Measurements from ENCODE around the gene MTMR3. TPM values are rescaled to one million over a fixed set of nuclear protein-coding genes. Genes with fewer than 3 reads are reported as not detected.
"Not testable (repeated sequence)": the region's sequence is repeated elsewhere in the genome, so short reads cannot be mapped to it uniquely, and the experiment has no call there.

MTMR3 gene
- total RNA-seq, 1 experiment from 2014 or later, result 19.5 TPM

DNA sequence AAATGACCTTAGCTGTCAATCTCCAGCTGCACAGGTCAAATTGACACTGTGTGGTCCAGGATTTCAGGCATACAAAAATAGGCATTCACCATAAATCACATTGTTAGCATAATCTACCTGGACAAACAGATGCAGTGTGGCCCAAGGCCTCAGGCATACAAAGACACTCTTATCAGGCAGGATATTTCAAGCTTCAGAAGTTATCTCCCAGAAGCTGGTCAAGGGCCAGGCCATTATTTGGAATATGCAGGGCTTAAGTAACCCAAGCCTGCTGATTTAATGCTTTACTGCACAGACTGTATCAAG is 171.7 kb downstream of the MTMR3 start:
- peak in 1 of 2 experiments; percentile 72 for DNase-seq
- Histone ChIP-seq H3K4me1 (peaks cover 17% of the 10 kb centered on the region; the same call in 1 of the 2 replicates), H3K36me3 (no peaks in the 10 kb centered on the region), H3K4me3 (no peak overlapping the region), H3K27ac (peak overlapping the region; percentile 92), H3K9me3 (replicated peaks) (peaks cover 3% of the 10 kb centered on the region; the same call in 1 of the 2 replicates), H3K27me3 (no peaks in the 10 kb centered on the region)

- Histone ChIP-seq H3K27ac (no peak overlapping the region), H3K4me3 (no peak overlapping the region), H3K4me1 (peaks cover 17% of the 10 kb centered on the region; the same call in 1 of the 2 replicates), H3K9me3 (replicated peaks) (peaks cover 3% of the 10 kb centered on the region; the same call in 1 of the 2 replicates), H3K36me3 (no peaks in the 10 kb centered on the region), H3K27me3 (no peaks in the 10 kb centered on the region)
- no peak for DNase-seq
Measured at GRCh38 chr22:30056015-30056414, 173.0 kb downstream of the MTMR3 start.

- Histone ChIP-seq H3K9me3 (replicated peaks) (peaks cover 3% of the 10 kb centered on the region; the same call in 1 of the 2 replicates), H3K36me3 (no peaks in the 10 kb centered on the region), H3K4me3 (no peak overlapping the region), H3K27me3 (no peaks in the 10 kb centered on the region), H3K27ac (no peak overlapping the region), H3K4me1 (peaks cover 17% of the 10 kb centered on the region; the same call in 1 of the 2 replicates)
- DNase-seq, result no peak
Measured at GRCh38 chr22:30057375-30057774, 174.4 kb downstream of the MTMR3 start.

- H3K27ac ChIP-seq; H3K4me3 ChIP-seq; DNase-seq; H3K4me1 ChIP-seq; H3K36me3 ChIP-seq; H3K27me3 ChIP-seq; H3K9me3 ChIP-seq (replicated peaks): not testable (repeated sequence)
Measured at GRCh38 chr22:30059346-30060020, 176.5 kb downstream of the MTMR3 start.

- H3K9me3 ChIP-seq (replicated peaks); DNase-seq; H3K27me3 ChIP-seq; H3K4me1 ChIP-seq; H3K36me3 ChIP-seq; H3K27ac ChIP-seq; H3K4me3 ChIP-seq: not testable (repeated sequence)
Measured at GRCh38 chr22:30061094-30061493, 178.1 kb downstream of the MTMR3 start.

DNA sequence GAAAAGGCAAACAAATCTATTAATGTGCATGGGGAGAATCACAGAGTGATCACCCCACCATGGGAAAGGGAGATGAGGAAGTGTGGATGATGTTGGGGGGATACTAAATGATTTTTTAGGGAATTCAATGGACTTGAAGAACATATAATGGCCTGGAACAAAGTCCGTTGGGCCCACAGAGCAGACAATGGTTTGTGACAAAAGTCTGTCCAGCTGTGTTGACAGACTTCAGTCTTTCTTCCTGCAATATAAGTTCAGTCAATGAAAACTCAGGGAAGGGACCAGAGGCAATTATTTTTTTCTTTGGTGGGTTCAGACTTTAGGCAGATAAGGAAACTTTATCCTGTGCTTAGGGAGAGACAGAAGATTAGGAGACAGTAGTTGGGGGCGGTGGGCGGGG is 179.3 kb downstream of the MTMR3 start:
- H3K36me3 ChIP-seq, result no peaks in the 10 kb centered on the region
- H3K4me1 ChIP-seq, result no peaks in the 10 kb centered on the region
- no peak overlapping the region for H3K27ac ChIP-seq
- DNase-seq, result no peak
- H3K4me3 ChIP-seq, result no peak overlapping the region
- H3K27me3 ChIP-seq, result no peaks in the 10 kb centered on the region
- H3K9me3 ChIP-seq (replicated peaks), result no peaks in the 10 kb centered on the region; the same call in 1 of the 2 replicates

GRCh38 chr22:30062950-30063349 is 180.0 kb downstream of the MTMR3 start:
- H3K4me3 ChIP-seq, result no peak overlapping the region
- no peaks in the 10 kb centered on the region for H3K4me1 ChIP-seq
- H3K36me3 ChIP-seq, result no peaks in the 10 kb centered on the region
- no peak for DNase-seq
- H3K27me3 ChIP-seq, result no peaks in the 10 kb centered on the region
- no peak overlapping the region for H3K27ac ChIP-seq
- no peaks in the 10 kb centered on the region for H3K9me3 ChIP-seq (replicated peaks)

DNA sequence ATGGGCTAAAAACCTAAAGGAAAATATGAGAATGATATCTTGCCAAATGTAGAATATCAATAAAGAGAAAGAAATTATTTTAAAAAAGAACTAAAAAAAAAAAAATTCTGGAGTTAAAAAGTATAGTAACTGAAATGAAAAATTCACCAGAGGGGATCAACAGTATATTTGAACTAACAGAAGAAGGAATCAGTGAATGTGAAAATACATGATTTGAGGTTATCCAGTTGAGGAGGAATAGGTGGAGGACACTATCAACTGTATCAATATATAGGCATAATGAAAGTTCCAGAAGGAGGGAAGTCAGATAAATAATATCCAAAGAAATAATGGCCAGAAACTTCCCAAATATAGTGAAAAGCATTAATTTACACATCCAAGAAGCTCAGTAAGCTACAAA is 181.2 kb downstream of the MTMR3 start:
- H3K4me1 ChIP-seq, result no peaks in the 10 kb centered on the region
- DNase-seq, result no peak
- no peak overlapping the region for H3K4me3 ChIP-seq
- no peaks in the 10 kb centered on the region for H3K9me3 ChIP-seq (replicated peaks)
- no peaks in the 10 kb centered on the region for H3K27me3 ChIP-seq
- H3K36me3 ChIP-seq, result no peaks in the 10 kb centered on the region
- no peak overlapping the region for H3K27ac ChIP-seq

DNA sequence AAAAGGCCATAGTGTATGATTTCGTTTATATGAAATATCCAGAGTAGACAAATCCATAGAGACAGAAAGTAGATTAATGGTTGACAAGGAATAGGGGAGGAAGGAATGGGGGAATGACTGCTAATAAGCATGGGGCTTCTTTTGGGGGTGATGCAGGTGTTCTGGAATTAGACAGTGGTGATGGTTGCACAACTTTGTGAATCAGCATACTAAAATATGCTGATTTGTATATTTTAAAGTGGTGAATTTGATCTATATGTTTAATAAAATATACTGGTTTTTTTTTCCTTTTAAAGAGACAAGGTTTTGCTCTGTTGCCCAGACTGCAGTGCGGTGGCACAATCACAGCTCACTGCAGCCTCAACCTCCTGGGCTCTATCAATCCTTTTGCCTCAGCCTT is 190.8 kb downstream of the MTMR3 start:
- Histone ChIP-seq H3K27me3 (no peaks in the 10 kb centered on the region), H3K4me3 (no peak overlapping the region), H3K9me3 (replicated peaks) (no peaks in the 10 kb centered on the region), H3K36me3 (no peaks in the 10 kb centered on the region), H3K4me1 (no peaks in the 10 kb centered on the region), H3K27ac (no peak overlapping the region)
- no peak for DNase-seq

DNA sequence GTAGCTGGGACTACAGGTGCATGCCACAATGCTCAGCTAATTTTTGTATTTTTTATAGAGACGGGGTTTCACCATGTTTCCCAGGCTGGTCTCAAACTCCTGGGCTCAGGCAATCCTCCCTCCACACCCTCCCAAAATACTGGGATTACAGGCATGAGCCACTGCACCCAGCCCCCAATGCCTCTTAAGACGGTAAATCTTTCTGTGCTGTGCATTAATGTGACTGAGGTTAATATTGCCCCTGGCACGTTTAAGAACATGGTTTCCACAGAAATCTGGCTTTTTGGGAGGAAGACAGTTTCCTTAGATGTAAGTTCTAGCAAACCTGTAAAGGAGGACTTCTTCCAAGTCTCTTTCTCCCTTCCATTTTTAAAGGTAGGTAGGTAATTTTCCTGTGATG is 191.2 kb downstream of the MTMR3 start:
- DNase-seq, result no peak

GRCh38 chr22:30074994-30075393 is 192.0 kb downstream of the MTMR3 start:
- no peaks in the 10 kb centered on the region for H3K4me1 ChIP-seq
- no peak overlapping the region for H3K4me3 ChIP-seq
- H3K27me3 ChIP-seq, result no peaks in the 10 kb centered on the region
- no peaks in the 10 kb centered on the region for H3K36me3 ChIP-seq
- no peak overlapping the region for H3K27ac ChIP-seq
- no peaks in the 10 kb centered on the region for H3K9me3 ChIP-seq (replicated peaks)
- DNase-seq, result no peak

More for the DNA sequence above, 191.2 kb downstream of the MTMR3 start:
- H3K27ac ChIP-seq, result no peak overlapping the region
- no peaks in the 10 kb centered on the region for H3K4me1 ChIP-seq
- H3K27me3 ChIP-seq, result no peaks in the 10 kb centered on the region
- H3K36me3 ChIP-seq, result no peaks in the 10 kb centered on the region
- no peak overlapping the region for H3K4me3 ChIP-seq
- H3K9me3 ChIP-seq (replicated peaks), result no peaks in the 10 kb centered on the region

DNA sequence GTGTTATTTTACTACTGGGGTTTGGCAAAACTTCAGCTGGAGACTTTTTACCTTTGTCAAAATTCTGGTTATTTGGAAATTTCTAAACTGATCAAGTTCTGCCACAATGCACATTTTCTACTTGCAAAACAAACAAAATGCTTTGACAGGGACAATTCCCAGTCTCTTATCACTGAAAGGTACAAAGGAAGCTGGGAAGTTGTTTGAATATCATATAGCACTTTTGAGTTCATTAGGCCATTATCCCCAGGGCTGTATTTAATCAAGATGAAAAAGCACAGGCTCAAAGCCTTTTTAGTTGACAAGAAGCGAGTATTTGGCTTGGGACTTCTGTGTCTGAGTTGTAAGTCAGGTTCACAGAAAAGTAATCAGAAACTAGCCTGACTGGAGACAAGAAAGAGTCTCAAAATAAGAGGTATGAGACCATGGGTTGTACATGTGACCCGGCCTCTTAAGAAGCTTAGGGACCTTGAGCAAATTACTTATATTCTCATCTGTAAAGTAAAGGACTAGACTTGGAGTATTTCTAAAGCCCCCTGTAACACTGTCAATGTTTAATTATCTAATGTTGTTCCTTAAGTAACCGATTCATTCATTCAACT is 194.4 kb downstream of the MTMR3 start:
- no peak for DNase-seq
- no peaks in the 10 kb centered on the region for H3K9me3 ChIP-seq (replicated peaks)
- H3K4me1 ChIP-seq, result no peaks in the 10 kb centered on the region
- no peak overlapping the region for H3K4me3 ChIP-seq
- no peaks in the 10 kb centered on the region for H3K27me3 ChIP-seq
- H3K27ac ChIP-seq, result no peak overlapping the region
- H3K36me3 ChIP-seq, result no peaks in the 10 kb centered on the region

DNA sequence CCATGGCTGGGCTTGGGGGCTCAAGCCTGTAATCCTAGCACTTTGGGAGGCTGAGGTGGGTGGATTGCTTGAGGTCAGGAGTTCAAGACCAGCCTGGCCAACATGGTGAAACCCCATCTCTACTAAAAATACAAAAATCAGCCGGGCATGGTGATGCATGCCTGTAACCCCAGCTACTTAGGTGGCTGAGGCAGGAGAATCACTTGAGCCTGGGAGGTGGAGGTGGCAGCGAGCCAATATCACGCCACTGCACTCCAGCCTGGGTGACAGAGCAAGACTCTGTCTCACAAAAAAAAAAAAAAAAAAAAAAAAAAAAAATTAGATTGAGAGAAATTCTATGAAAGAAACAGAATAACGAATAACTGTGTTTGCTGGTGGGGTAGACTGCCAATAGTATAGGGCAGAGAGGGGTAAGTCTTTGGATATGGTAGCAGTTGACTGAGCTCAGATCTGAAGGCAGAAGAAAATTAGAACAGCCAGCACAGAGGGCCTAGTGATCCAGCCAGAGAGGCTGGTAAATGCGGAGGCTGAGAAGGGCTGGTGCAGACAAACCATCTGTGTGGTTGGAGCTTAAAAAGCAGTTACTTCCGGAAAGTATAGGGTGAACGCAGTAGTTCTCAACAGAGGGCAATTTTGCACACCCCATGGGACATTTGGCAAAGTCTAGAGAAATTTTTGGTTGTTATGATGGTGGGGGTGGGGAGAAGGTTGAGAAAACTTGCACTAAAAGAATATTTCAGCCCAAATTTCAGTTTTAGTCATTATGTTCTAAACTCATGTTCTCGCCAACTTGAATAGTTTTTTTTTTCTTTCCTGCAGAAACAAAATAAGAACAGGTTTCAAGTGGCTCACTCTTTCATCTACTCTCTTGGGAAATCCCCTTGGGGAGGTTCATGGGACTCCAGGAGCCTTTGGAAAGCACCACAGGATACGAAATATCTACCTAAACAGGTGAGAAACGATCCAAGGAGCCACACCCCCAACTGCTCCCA is 195.6 kb downstream of the MTMR3 start:
- DNase-seq, result peak; percentile 31 to 53
- Histone ChIP-seq H3K4me1 (no peaks in the 10 kb centered on the region), H3K4me3 (no peak overlapping the region), H3K27ac (no peak overlapping the region), H3K36me3 (no peaks in the 10 kb centered on the region), H3K27me3 (no peaks in the 10 kb centered on the region), H3K9me3 (replicated peaks) (no peaks in the 10 kb centered on the region)

DNA sequence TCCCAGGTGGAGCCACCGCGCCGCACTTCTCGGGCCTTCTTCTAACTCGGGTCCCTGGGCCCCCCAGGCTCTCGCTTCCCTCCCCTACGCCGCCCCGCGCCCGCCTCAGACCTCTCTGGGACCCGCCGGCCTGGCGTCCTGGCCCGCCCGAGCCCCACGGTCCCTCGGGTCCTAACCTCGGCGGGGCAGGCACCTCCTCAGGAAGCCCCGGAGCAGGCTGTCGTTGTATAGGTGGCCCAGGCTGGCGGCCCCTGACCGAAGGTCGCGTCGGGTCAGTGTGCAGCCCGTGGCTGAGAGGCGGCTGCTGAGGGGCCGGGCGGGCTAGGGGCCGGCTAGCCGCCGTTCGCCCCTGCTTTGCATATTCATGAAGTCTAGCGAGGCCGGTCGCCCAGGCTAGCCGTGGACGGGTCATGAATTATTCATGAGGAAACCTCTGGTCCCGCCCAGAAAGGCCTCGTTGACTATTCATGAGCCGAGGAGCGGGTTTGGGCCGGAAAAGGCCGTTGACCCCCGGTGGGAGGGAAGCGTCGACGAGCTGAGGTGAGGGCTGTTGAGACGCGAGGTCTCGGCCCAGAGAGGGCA is 197.1 kb downstream of the MTMR3 start, which contains the start of gene HORMAD2:
TSS of gene HORMAD2 (plus strand) at position 513 of the 582 bp plus-strand sequence. CDS start 13,489 bp downstream, outside the sequence.
- no peak for DNase-seq

More for the DNA sequence above, 197.1 kb downstream of the MTMR3 start, which contains the start of gene HORMAD2:
- Histone ChIP-seq H3K4me1 (no peaks in the 10 kb centered on the region), H3K36me3 (no peaks in the 10 kb centered on the region), H3K27ac (no peak within 1 kb of the TSS), H3K9me3 (replicated peaks) (no peaks in the 10 kb centered on the region), H3K4me3 (no peak within 1 kb of the TSS), H3K27me3 (no peaks in the 10 kb centered on the region)
